Spleen (tissue), 11 donors: ENCODE data around the gene RFC2. TPM values are rescaled to one million over a fixed set of nuclear protein-coding genes. Genes with fewer than 3 reads are reported as not detected.

ENCODE experiments used
- DNase-seq: peaks from one replicate; pipeline ENCODE4 v3.0.0-alpha.2; 2020
- H3K27ac ChIP-seq, 8 donors: fragments of 200-600 bp; sonication (generic) in 7 of 8; 1 replicate in 4 of 8; 2 replicates in 4 of 8; pipeline versions ENCODE4 v1.5.0 to v1.8.0; 2016 to 2021; ENCODE audit warnings: inconsistent platforms in 4 of 8, mild to moderate bottlenecking in 4 of 8, moderate library complexity in 1 of 8
- H3K27me3 ChIP-seq, 7 donors: fragments of 200-600 bp; sonication (generic) in 6 of 7; replicated peaks in 1 of 7; 1 replicate in 4 of 7; 2 replicates in 3 of 7; pipeline versions ENCODE4 v1.5.0 to v1.8.0; 2016 to 2021; ENCODE audit warnings: inconsistent platforms in 3 of 7, mild to moderate bottlenecking in 1 of 7
- H3K36me3 ChIP-seq, 6 donors: fragments of 200-600 bp; sonication (generic) in 5 of 6; 1 replicate in 4 of 6; 2 replicates in 2 of 6; pipeline versions ENCODE4 v1.5.0 to v1.8.0; 2016 to 2021; ENCODE audit warnings: inconsistent platforms in 2 of 6
- H3K4me1 ChIP-seq, 6 donors: fragments of 200-600 bp; sonication (generic) in 5 of 6; 1 replicate in 3 of 6; 2 replicates in 3 of 6; pipeline versions ENCODE4 v1.5.0 to v1.8.0; 2016 to 2021; ENCODE audit warnings: inconsistent platforms in 3 of 6
- H3K4me3 ChIP-seq, 8 donors: fragments of 200-600 bp; sonication (generic) in 7 of 8; 1 replicate in 4 of 8; 2 replicates in 4 of 8; pipeline versions ENCODE4 v1.5.0 to v1.8.0; 2016 to 2021; ENCODE audit warnings: inconsistent platforms in 4 of 8, mild to moderate bottlenecking in 4 of 8, moderate library complexity in 2 of 8
- H3K9me3 ChIP-seq, 8 donors: fragments of 200-600 bp; sonication (generic) in 7 of 8; 1 replicate in 4 of 8; 2 replicates in 4 of 8; pipeline versions ENCODE4 v1.5.0 to v1.8.0; 2016 to 2021; ENCODE audit warnings: inconsistent platforms in 4 of 8
- CTCF ChIP-seq, 11 experiments: fragments of 200-600 bp in 7 of 11; fragments of 450-650 bp in 4 of 11; sonication (generic) in 4 of 11; IDR thresholded peaks in 8 of 11; conservative IDR thresholded peaks in 3 of 11; 1 replicate in 7 of 11; 2 replicates in 4 of 11; pipeline versions ENCODE4 v1.4.0 to v1.8.0; 2016 to 2021; ENCODE audit warnings: antibody characterized with exemption in 11 of 11, inconsistent platforms in 4 of 11, mild to moderate bottlenecking in 1 of 11
- POLR2A ChIP-seq, 3 donors: fragments of 450-650 bp; IDR thresholded peaks; one replicate each; pipeline ENCODE4 v1.5.1; 2017; ENCODE audit warnings: antibody characterized with exemption in 3 of 3, mild to moderate bottlenecking in 1 of 3
- POLR2AphosphoS5 ChIP-seq, 3 donors: sonication (generic); formaldehyde crosslinking; IDR thresholded peaks; one replicate each; pipeline ENCODE4 v1.5.1; 2017; ENCODE audit warnings: antibody characterized with exemption in 3 of 3
- WGBS, 5 donors: extraction: QIAGEN DNeasy Blood & Tissue Kit in 3 of 5; methylation state at CpG; one replicate each; pipeline versions ENCODE4 v1.1.5 to v1.1.7; 2013 to 2018; 5-methylcytosine and 5-hydroxymethylcytosine counted together
- intact Hi-C: fragments of 100-400 bp; cut with DNase I; formaldehyde crosslinking; loops from one replicate; pipeline ENCODE4 v1.15.0; 2023; ENCODE audit warnings: low total_unique reads
- polyA plus RNA-seq, 3 donors: library from polyadenylated mRNA; stranded (reverse); fragments of 200-250 nt; gene quantifications; one replicate each; pipeline ENCODE4 v1.2.1, GENCODE V29; 2013
- total RNA-seq, 7 donors: library from RNA; depleted of rRNA in 3 of 7; stranded (reverse); fragments of >200 nt in 3 of 7; fragmentation: NEBNext Ultra II Directional in 4 of 7; extraction: Animal tissue kit (Norgen Biotek cat#: 25700) in 4 of 7; gene quantifications; one replicate each; pipeline versions ENCODE4 v1.1.0 to v1.2.1, GENCODE V29; 2016 to 2021
- donor health status: healthy with polysubstance abuse.
- donor health status: DM: no; HTN: no; CAD: no; lungs with moderate emphysema.
- donor health status: DM: no; HTN: no; CAD: no.
- donor health status: Bipolar disorder and iron deficiency.
- donor health status: healthy.
- donor health status: DM: no; HTN: no; CAD: no.
- donor health status: DM: yes; HTN: yes; CAD: no.

RFC2 gene
- total and polyA plus RNA-seq, 10 donors: 7.5 to 25.0 (median 19.9) TPM

GRCh38 chr7:74289018-74289658 lies 34.9 kb upstream of the RFC2 start, which contains the start of gene CLIP2:
CLIP2 (plus strand) TSS chr7:74289407; CDS start chr7:74317547, 28,140 bp downstream.
- intact Hi-C loops: loop anchor here (10.0 kb wide), 1 partner anchor 84 kb away; no protein-coding TSS in a partner anchor
- H3K4me1 ChIP-seq: peaks cover 18 to 74% (median 52%) of the 10 kb centered on the region in 6 donors
- peak within 1 kb of the TSS in 7 of 8 donors; percentile 72 to 87 (median 80) for H3K27ac ChIP-seq
- no peaks in the 10 kb centered on the region for H3K9me3 ChIP-seq
- TF ChIP-seq POLR2AphosphoS5 (IDR thresholded peaks at IDR 0.05) (peak in 1 of 3 donors; percentile 52), CTCF (IDR thresholded peaks at IDR 0.05 in 8 of 11, conservative IDR thresholded peaks at IDR 0.05 in 3 of 11) (no peak)
- WGBS, 5 donors: 1 to 3% (median 1%) methylated on average over 8 to 67 of the region's 67 CpGs
- H3K4me3 ChIP-seq: peak within 1 kb of the TSS; percentile 59 to 95 (median 74)
- DNase-seq: peak; percentile 92
- peaks cover 0 to 14% (median 0%) of the 10 kb centered on the region in 7 donors for H3K27me3 ChIP-seq
- no peaks in the 10 kb centered on the region for H3K36me3 ChIP-seq

- peaks cover 18 to 71% (median 44%) of the 10 kb centered on the region in 6 donors for H3K4me1 ChIP-seq
- 34 to 52% (median 42%) methylated on average over 19 to 20 of the region's 20 CpGs for WGBS, 5 donors
- H3K9me3 ChIP-seq: no peaks in the 10 kb centered on the region
- peak overlapping the region in 5 of 8 donors; percentile 22 to 95 (median 82) for H3K4me3 ChIP-seq
- no peak for DNase-seq
- peaks cover 0 to 14% (median 0%) of the 10 kb centered on the region in 7 donors for H3K27me3 ChIP-seq
- H3K36me3 ChIP-seq: no peaks in the 10 kb centered on the region
- TF ChIP-seq POLR2AphosphoS5 (IDR thresholded peaks at IDR 0.05) (no peak), POLR2A (IDR thresholded peaks at IDR 0.05) (no peak), CTCF (IDR thresholded peaks at IDR 0.05 in 8 of 11, conservative IDR thresholded peaks at IDR 0.05 in 3 of 11) (no peak)
- H3K27ac ChIP-seq: peak overlapping the region in 5 of 8 donors; percentile 29 to 87 (median 81)
- intact Hi-C loops: loop anchor here (10.0 kb wide), 1 partner anchor 83 kb away; no protein-coding TSS in a partner anchor
These were observed 34.1 kb upstream of the RFC2 start for GRCh38 chr7:74288034-74288881.

- Histone ChIP-seq H3K27ac (peak overlapping the region in 1 of 8 donors; percentile 25), H3K4me3 (no peak overlapping the region), H3K27me3 (peaks cover 0 to 14% (median 0%) of the 10 kb centered on the region in 7 donors), H3K4me1 (peaks cover 18 to 64% (median 38%) of the 10 kb centered on the region in 6 donors), H3K9me3 (no peaks in the 10 kb centered on the region), H3K36me3 (no peaks in the 10 kb centered on the region)
- no peak for TF ChIP-seq CTCF (IDR thresholded peaks at IDR 0.05 in 8 of 11, conservative IDR thresholded peaks at IDR 0.05 in 3 of 11)
- TF ChIP-seq POLR2A (IDR thresholded peaks at IDR 0.05): no peak
- no peak for TF ChIP-seq POLR2AphosphoS5 (IDR thresholded peaks at IDR 0.05)
- intact Hi-C loops: loop anchor here (10.0 kb wide), 1 partner anchor 83 kb away; no protein-coding TSS in a partner anchor
- no peak for DNase-seq
- 74 to 91% (median 82%) methylated on average over 7 of the region's 7 CpGs for WGBS, 5 donors
These were observed 33.3 kb upstream of the RFC2 start for GRCh38 chr7:74287303-74288033.
